GM18907 (cell line): ENCODE data around the gene PRELID3B.

Source experiments
- ATAC-seq: cut with Tn5 transposase; IDR thresholded peaks from one replicate; pipeline ENCODE4 v1.9.1; 2021; ENCODE audit warnings: mild to moderate bottlenecking, moderate library complexity; ENCODE audit not compliant: unreplicated experiment

The PRELID3B gene

GRCh38 chr20:59042151-59042795 is at the start of gene PRELID3B:
Gene PRELID3B (minus strand): TSS chr20:59042786. CDS start chr20:59042730, 56 bp downstream.
- peak; percentile 36 for ATAC-seq

- ATAC-seq, result no peak
These were observed 45.3 kb upstream of the PRELID3B start for GRCh38 chr20:59087829-59088433.

- ATAC-seq, result no peak
These were observed 44.3 kb upstream of the PRELID3B start for GRCh38 chr20:59086923-59087322.

- ATAC-seq, result no peak
These were observed 41.7 kb upstream of the PRELID3B start for GRCh38 chr20:59084041-59084850.

- ATAC-seq, result no peak
These were observed 40.4 kb upstream of the PRELID3B start for GRCh38 chr20:59082981-59083380.

GRCh38 chr20:59082077-59082740 is 39.6 kb upstream of the PRELID3B start:
- no peak for ATAC-seq

- no peak for ATAC-seq
These were observed 38.5 kb upstream of the PRELID3B start for GRCh38 chr20:59081036-59081435.

GRCh38 chr20:59078231-59078630 is 35.6 kb upstream of the PRELID3B start:
- ATAC-seq, result no peak

- ATAC-seq, result no peak
These were observed 35.1 kb upstream of the PRELID3B start for GRCh38 chr20:59077705-59078104.

GRCh38 chr20:59075934-59076508 is 33.4 kb upstream of the PRELID3B start:
- ATAC-seq, result no peak

- no peak for ATAC-seq
These were observed 31.9 kb upstream of the PRELID3B start for GRCh38 chr20:59074456-59074855.

GRCh38 chr20:59073582-59073981 is 31.0 kb upstream of the PRELID3B start:
- ATAC-seq, result no peak

- no peak for ATAC-seq
These were observed 28.6 kb upstream of the PRELID3B start for GRCh38 chr20:59071216-59071615.

GRCh38 chr20:59069026-59069425 is 26.4 kb upstream of the PRELID3B start:
- no peak for ATAC-seq

GRCh38 chr20:59068534-59068933 is 25.9 kb upstream of the PRELID3B start:
- no peak for ATAC-seq

- no peak for ATAC-seq
These were observed 21.7 kb upstream of the PRELID3B start for GRCh38 chr20:59064214-59064722.

GRCh38 chr20:59063358-59064213 is 21.0 kb upstream of the PRELID3B start:
- no peak for ATAC-seq

- no peak for ATAC-seq
These were observed 19.5 kb upstream of the PRELID3B start for GRCh38 chr20:59062081-59062480.

- no peak for ATAC-seq
These were observed 12.7 kb upstream of the PRELID3B start for GRCh38 chr20:59055302-59055701.

GRCh38 chr20:59051666-59052185 is 9.1 kb upstream of the PRELID3B start:
- no peak for ATAC-seq
